Activated CD8-positive, alpha-beta T cell treated with anti-CD3 and anti-CD28 coated beads for 36 hours (primary cell): ENCODE results near the gene PDXK. TPM values are rescaled to one million over a fixed set of nuclear protein-coding genes. Genes with fewer than 3 reads are reported as not detected.

Source experiments
- ATAC-seq: fragments of 200-7000 bp; cut with Tn5 transposase; one replicate; pipeline ENCODE4 v1.10.0; 2021; ENCODE audit warnings: mild to moderate bottlenecking, moderate library complexity
- CTCF ChIA-PET: fragments of 350-600 bp; sonication (Branson Sonifier 250); formaldehyde crosslinking; loops from one replicate; lab custom pipeline; 2021; ENCODE audit warnings: antibody characterized with exemption; lab: Charles Lee
- POLR2A ChIA-PET: fragments of 350-600 bp; sonication (Branson Sonifier 250); formaldehyde crosslinking; loops from one replicate; lab custom pipeline; 2021; ENCODE audit warnings: antibody characterized with exemption; lab: Charles Lee
- DNase-seq: peaks from one replicate; pipeline ENCODE4 v3.0.0-alpha.2; 2020
- H3K27ac Mint-ChIP-seq: one replicate; pipeline ENCODE4 v1.8.0; 2021; ENCODE audit warnings: mild to moderate bottlenecking, mixed read lengths
- H3K27me3 Mint-ChIP-seq: one replicate; pipeline ENCODE4 v1.8.0; 2021; ENCODE audit warnings: mixed read lengths
- H3K36me3 Mint-ChIP-seq: one replicate; pipeline ENCODE4 v1.8.0; 2021; ENCODE audit warnings: low read depth, mixed read lengths
- H3K4me1 Mint-ChIP-seq: one replicate; pipeline ENCODE4 v1.8.0; 2021; ENCODE audit warnings: low read depth, mixed read lengths
- H3K4me3 Mint-ChIP-seq: one replicate; pipeline ENCODE4 v1.8.0; 2021; ENCODE audit warnings: mild to moderate bottlenecking, moderate library complexity, mixed read lengths
- H3K9me3 Mint-ChIP-seq: one replicate; pipeline ENCODE4 v1.8.0; 2021; ENCODE audit warnings: mixed read lengths
- intact Hi-C: fragments of 100-400 bp; cut with micrococcal nuclease; formaldehyde crosslinking; loops from one replicate; pipeline ENCODE4 v1.10.0; 2022
- total RNA-seq, 2 experiments: library from RNA; stranded (reverse); gene quantifications; one replicate each; pipeline ENCODE4 v1.2.3, GENCODE V29; 2021
- TF ChIP-seq, protein P1 (sequence below): fragments of 200-600 bp; IDR thresholded peaks from one replicate; pipeline ENCODE4 v1.8.0; 2022; ENCODE audit warnings: antibody characterized with exemption, mild to moderate bottlenecking

The PDXK gene
- total RNA-seq, 2 experiments from 2014 or later: 118 to 122 TPM

DNA sequence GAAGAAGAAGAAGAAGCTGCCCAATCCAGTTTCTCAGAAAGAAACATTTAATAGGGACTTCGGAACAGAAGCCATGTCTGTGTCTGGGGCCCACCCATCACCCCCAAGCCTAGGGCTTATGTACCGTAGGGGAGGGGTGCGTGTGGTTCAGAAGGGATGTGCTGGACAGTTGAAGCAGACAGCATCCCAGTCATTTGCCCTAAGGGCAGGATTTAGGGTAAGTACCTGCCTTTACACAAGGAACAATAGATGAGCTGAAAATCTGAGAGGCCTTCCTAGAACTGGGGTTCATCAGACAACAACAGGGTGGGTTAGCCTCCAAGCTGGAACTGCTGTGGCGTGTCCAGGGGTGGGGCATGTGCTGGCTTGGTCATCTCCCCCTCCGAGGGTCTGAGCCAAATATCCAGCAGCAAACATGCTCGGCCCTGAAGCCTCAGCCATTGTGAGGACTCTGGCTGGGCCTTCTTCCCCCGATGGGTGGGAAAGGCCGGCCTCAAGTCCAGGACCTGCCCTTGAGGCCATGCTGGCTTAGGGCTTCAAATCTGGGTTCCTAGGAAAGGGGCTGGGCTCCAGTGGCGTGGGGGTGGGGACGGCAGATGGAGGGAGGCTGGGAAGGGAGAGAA, 45.1 kb downstream of the PDXK start:
- ATAC-seq (peak; percentile 14), DNase-seq (no peak)

GRCh38 chr21:43764576-43765495, 45.9 kb downstream of the PDXK start:
- H3K4me3 Mint-ChIP-seq: no peak overlapping the region
- TF ChIP-seq, protein P1, sequence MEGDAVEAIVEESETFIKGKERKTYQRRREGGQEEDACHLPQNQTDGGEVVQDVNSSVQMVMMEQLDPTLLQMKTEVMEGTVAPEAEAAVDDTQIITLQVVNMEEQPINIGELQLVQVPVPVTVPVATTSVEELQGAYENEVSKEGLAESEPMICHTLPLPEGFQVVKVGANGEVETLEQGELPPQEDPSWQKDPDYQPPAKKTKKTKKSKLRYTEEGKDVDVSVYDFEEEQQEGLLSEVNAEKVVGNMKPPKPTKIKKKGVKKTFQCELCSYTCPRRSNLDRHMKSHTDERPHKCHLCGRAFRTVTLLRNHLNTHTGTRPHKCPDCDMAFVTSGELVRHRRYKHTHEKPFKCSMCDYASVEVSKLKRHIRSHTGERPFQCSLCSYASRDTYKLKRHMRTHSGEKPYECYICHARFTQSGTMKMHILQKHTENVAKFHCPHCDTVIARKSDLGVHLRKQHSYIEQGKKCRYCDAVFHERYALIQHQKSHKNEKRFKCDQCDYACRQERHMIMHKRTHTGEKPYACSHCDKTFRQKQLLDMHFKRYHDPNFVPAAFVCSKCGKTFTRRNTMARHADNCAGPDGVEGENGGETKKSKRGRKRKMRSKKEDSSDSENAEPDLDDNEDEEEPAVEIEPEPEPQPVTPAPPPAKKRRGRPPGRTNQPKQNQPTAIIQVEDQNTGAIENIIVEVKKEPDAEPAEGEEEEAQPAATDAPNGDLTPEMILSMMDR: no peak
- H3K27ac Mint-ChIP-seq: no peak overlapping the region
- no peaks in the 10 kb centered on the region for H3K9me3 Mint-ChIP-seq
- ATAC-seq: no peak
- no peak for DNase-seq
- ChIA-PET CTCF (no interaction called here), POLR2A (interaction anchor here (2.0 kb wide), 1 partner anchor 15 kb away, joined by 4 read pairs; no protein-coding TSS in a partner anchor)
- H3K36me3 Mint-ChIP-seq: peaks cover 10% of the 10 kb centered on the region
- no peaks in the 10 kb centered on the region for H3K4me1 Mint-ChIP-seq
- intact Hi-C loops: no loop called here
- H3K27me3 Mint-ChIP-seq: no peaks in the 10 kb centered on the region

More for the DNA sequence above, 45.1 kb downstream of the PDXK start:
- CTCF ChIA-PET: no interaction called here
- intact Hi-C loops: no loop called here
- TF ChIP-seq, protein P1: no peak
- Mint-ChIP-seq H3K36me3 (peaks cover 10% of the 10 kb centered on the region), H3K9me3 (no peaks in the 10 kb centered on the region), H3K4me3 (no peak overlapping the region), H3K27me3 (no peaks in the 10 kb centered on the region), H3K4me1 (no peaks in the 10 kb centered on the region), H3K27ac (no peak overlapping the region)
- POLR2A ChIA-PET: interaction anchor here (2.0 kb wide), 1 partner anchor 16 kb away, joined by 4 read pairs; no protein-coding TSS in a partner anchor

GRCh38 chr21:43766734-43767497, 48.0 kb downstream of the PDXK start:
- Mint-ChIP-seq H3K4me3 (no peak overlapping the region), H3K9me3 (peaks cover 2% of the 10 kb centered on the region)
- TF ChIP-seq, protein P1: no peak

DNA sequence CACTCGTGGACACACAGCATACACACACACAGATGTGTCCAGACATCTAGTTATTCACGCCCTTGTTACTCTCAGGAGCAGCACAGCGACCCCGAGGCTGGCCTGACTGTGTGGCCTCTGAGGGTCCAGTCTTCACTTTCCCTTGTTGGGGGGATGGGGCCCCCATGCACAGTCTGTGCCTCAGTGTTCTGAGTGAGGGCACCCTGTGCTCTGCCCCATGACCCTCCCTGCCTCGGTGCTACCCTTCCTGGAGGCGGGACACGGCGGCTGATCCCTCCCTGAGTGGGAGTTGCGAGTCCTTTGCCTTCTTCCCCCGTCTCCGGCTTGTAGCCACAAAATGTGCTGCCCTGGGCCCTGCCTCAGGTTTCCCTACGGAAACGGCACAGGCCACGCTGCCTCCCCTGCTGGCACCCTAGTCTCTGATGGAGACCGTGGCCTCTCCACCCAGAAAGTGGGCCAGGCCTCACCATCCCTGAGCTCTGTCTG, 48.6 kb downstream of the PDXK start:
- ChIA-PET CTCF (no interaction called here), POLR2A (no interaction called here)
- no peak overlapping the region for H3K27ac Mint-ChIP-seq
- peaks cover 4% of the 10 kb centered on the region for H3K4me1 Mint-ChIP-seq
- H3K27me3 Mint-ChIP-seq: no peaks in the 10 kb centered on the region
- no peak overlapping the region for H3K4me3 Mint-ChIP-seq
- no peak for DNase-seq
- intact Hi-C loops: no loop called here
- TF ChIP-seq, protein P1: no peak
- peaks cover 2% of the 10 kb centered on the region for H3K9me3 Mint-ChIP-seq
- peaks cover 6% of the 10 kb centered on the region for H3K36me3 Mint-ChIP-seq
- no peak for ATAC-seq

More at GRCh38 chr21:43766734-43767497, 48.0 kb downstream of the PDXK start:
- Mint-ChIP-seq H3K4me1 (peaks cover 4% of the 10 kb centered on the region), H3K36me3 (peaks cover 8% of the 10 kb centered on the region), H3K27ac (no peak overlapping the region), H3K27me3 (no peaks in the 10 kb centered on the region)
- DNase-seq: no peak
- POLR2A ChIA-PET: no interaction called here
- intact Hi-C loops: no loop called here
- ATAC-seq: no peak
- CTCF ChIA-PET: no interaction called here
